ENCODE results near the gene OXSM. TPM values are rescaled to one million over a fixed set of nuclear protein-coding genes. Genes with fewer than 3 reads are reported as not detected.

Gene OXSM
- total and polyA plus RNA-seq, 10 of the 15 experiments (the other 5 are each of a cell fraction or from before 2014, with no cell fraction given): 12.9 to 37.5 (median 22.1) TPM

GRCh38 chr3:25789596-25790556 lies at the start of gene OXSM (continued):
- TF ChIP-seq, protein P1, sequence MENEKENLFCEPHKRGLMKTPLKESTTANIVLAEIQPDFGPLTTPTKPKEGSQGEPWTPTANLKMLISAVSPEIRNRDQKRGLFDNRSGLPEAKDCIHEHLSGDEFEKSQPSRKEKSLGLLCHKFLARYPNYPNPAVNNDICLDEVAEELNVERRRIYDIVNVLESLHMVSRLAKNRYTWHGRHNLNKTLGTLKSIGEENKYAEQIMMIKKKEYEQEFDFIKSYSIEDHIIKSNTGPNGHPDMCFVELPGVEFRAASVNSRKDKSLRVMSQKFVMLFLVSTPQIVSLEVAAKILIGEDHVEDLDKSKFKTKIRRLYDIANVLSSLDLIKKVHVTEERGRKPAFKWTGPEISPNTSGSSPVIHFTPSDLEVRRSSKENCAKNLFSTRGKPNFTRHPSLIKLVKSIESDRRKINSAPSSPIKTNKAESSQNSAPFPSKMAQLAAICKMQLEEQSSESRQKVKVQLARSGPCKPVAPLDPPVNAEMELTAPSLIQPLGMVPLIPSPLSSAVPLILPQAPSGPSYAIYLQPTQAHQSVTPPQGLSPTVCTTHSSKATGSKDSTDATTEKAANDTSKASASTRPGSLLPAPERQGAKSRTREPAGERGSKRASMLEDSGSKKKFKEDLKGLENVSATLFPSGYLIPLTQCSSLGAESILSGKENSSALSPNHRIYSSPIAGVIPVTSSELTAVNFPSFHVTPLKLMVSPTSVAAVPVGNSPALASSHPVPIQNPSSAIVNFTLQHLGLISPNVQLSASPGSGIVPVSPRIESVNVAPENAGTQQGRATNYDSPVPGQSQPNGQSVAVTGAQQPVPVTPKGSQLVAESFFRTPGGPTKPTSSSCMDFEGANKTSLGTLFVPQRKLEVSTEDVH (IDR thresholded peaks at IDR 0.05; ENCODE audit: low read depth, partially characterized antibody): no peak
- TF ChIP-seq HDGF (IDR thresholded peaks at IDR 0.05) (peak; percentile 93), JUNB (IDR thresholded peaks at IDR 0.05) (no peak; the same call in 1 of the 2 replicates), BCLAF1 (IDR thresholded peaks at IDR 0.05) (no peak), POLR2AphosphoS5 (IDR thresholded peaks at IDR 0.05; ENCODE audit: low read length) (peak; percentile 88), TCF7 (IDR thresholded peaks at IDR 0.05; ENCODE audit: borderline replicate concordance) (no peak), MLLT1 (IDR thresholded peaks at IDR 0.05) (peak; percentile 58; the same call in 1 of the 2 replicates), LARP7 (IDR thresholded peaks at IDR 0.05) (no peak), USF1 (IDR thresholded peaks at IDR 0.05; ENCODE audit: borderline replicate concordance, extremely low read length, insufficient read depth, low read depth, low read length) (no peak), FOXM1 (IDR thresholded peaks at IDR 0.05; ENCODE audit: low read depth, low read length) (no peak), IKZF2 (IDR thresholded peaks at IDR 0.05) (peak in 1 of 2 experiments; percentile 60; a peak in 2 of 4 replicates), YBX1 (IDR thresholded peaks at IDR 0.05) (no peak), RCOR1 (conservative IDR thresholded peaks at IDR 0.05; ENCODE audit: low read depth, low read length) (no peak), RFX5 (IDR thresholded peaks at IDR 0.05; ENCODE audit: low read depth, low read length) (no peak), CREB1 (IDR thresholded peaks at IDR 0.05; ENCODE audit: low read depth) (peak; percentile 92), DPF2 (IDR thresholded peaks at IDR 0.05) (peak; percentile 38; the same call in 1 of the 2 replicates)
- TF ChIP-seq, protein P2, sequence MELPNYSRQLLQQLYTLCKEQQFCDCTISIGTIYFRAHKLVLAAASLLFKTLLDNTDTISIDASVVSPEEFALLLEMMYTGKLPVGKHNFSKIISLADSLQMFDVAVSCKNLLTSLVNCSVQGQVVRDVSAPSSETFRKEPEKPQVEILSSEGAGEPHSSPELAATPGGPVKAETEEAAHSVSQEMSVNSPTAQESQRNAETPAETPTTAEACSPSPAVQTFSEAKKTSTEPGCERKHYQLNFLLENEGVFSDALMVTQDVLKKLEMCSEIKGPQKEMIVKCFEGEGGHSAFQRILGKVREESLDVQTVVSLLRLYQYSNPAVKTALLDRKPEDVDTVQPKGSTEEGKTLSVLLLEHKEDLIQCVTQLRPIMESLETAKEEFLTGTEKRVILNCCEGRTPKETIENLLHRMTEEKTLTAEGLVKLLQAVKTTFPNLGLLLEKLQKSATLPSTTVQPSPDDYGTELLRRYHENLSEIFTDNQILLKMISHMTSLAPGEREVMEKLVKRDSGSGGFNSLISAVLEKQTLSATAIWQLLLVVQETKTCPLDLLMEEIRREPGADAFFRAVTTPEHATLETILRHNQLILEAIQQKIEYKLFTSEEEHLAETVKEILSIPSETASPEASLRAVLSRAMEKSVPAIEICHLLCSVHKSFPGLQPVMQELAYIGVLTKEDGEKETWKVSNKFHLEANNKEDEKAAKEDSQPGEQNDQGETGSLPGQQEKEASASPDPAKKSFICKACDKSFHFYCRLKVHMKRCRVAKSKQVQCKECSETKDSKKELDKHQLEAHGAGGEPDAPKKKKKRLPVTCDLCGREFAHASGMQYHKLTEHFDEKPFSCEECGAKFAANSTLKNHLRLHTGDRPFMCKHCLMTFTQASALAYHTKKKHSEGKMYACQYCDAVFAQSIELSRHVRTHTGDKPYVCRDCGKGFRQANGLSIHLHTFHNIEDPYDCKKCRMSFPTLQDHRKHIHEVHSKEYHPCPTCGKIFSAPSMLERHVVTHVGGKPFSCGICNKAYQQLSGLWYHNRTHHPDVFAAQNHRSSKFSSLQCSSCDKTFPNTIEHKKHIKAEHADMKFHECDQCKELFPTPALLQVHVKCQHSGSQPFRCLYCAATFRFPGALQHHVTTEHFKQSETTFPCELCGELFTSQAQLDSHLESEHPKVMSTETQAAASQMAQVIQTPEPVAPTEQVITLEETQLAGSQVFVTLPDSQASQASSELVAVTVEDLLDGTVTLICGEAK (IDR thresholded peaks at IDR 0.05; ENCODE audit: borderline replicate concordance): 0 out of 2 replicates have a peak, but pooled peaks have one; percentile 14
